Liver (tissue), 3 donors: ENCODE results near the gene UGT1A5.

Source experiments
- ATF3 ChIP-seq: IDR thresholded peaks from 2 replicates; pipeline ENCODE4 v1.6.1; 2016; ENCODE audit warnings: antibody characterized with exemption
- MAX ChIP-seq: IDR thresholded peaks from 2 replicates; pipeline ENCODE4 v1.6.1; 2016; ENCODE audit warnings: antibody characterized with exemption
- NR2F2 ChIP-seq: IDR thresholded peaks from 2 replicates; pipeline ENCODE4 v1.6.1; 2016; ENCODE audit warnings: antibody characterized with exemption
- RAD21 ChIP-seq, 2 donors: IDR thresholded peaks; 2 replicates each; pipeline ENCODE4 v1.6.1; 2016; ENCODE audit warnings: antibody characterized with exemption in 2 of 2, mild to moderate bottlenecking in 2 of 2
- SP1 ChIP-seq: IDR thresholded peaks from 2 replicates; pipeline ENCODE4 v1.6.1; 2018; ENCODE audit warnings: antibody characterized with exemption, mild to moderate bottlenecking
- TAF1 ChIP-seq: conservative IDR thresholded peaks from 2 replicates; pipeline ENCODE4 v1.6.1; 2016; ENCODE audit warnings: antibody characterized with exemption, mild to moderate bottlenecking
- TF ChIP-seq, protein P1 (sequence below): IDR thresholded peaks from 2 replicates; pipeline ENCODE4 v1.6.1; 2016; ENCODE audit warnings: antibody characterized with exemption, mild to moderate bottlenecking
- TF ChIP-seq, protein P2 (sequence below): fragments of 150-350 bp; IDR thresholded peaks from 2 replicates; pipeline ENCODE4 v1.5.1; 2017; ENCODE audit warnings: improper control_type of control experiment, low read depth, low read length; ENCODE audit not compliant: missing input control
- donor health status: healthy.
- donor health status: healthy.

DNA sequence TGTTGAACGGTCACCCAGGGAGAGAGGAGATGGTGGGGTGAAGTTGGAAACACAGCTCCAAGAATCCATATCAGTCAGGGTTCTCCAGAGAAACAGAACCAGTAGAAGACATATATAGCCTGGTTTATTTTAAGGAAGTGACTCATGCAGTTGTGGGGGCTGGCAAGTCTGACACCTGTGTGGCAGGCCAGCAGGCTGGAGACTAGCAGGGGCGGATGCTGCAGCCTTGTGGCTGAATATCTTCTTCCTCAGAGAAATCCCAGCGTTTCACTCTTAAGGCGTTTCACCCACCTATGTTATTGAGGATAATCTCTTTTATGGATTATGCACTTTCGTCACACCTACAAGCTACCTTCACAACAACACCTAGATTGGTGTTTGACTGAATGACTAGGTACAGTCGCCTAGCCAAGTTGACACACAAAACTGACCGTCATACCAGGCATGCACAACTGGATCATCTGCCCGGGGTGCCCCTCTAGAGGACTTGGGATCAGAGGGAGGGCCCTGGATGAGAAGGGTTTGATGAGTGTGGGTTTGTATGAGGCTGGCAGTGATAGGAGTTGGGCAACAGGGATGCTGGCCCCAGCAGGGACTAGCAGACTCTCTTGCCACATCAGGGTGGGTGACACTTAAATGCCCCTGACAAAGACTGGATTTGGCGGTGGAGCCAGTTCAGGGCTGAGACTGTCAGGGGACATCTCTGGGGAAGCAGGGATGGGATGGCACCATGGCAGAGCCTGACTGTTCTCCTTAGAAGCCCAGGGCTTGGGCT, 88.8 kb downstream of the UGT1A5 start:
- TF ChIP-seq SP1 = no peak
- no peak for TF ChIP-seq NR2F2
- no peak for TF ChIP-seq RAD21 (IDR thresholded peaks at IDR 0.05)
- TF ChIP-seq, protein P1, sequence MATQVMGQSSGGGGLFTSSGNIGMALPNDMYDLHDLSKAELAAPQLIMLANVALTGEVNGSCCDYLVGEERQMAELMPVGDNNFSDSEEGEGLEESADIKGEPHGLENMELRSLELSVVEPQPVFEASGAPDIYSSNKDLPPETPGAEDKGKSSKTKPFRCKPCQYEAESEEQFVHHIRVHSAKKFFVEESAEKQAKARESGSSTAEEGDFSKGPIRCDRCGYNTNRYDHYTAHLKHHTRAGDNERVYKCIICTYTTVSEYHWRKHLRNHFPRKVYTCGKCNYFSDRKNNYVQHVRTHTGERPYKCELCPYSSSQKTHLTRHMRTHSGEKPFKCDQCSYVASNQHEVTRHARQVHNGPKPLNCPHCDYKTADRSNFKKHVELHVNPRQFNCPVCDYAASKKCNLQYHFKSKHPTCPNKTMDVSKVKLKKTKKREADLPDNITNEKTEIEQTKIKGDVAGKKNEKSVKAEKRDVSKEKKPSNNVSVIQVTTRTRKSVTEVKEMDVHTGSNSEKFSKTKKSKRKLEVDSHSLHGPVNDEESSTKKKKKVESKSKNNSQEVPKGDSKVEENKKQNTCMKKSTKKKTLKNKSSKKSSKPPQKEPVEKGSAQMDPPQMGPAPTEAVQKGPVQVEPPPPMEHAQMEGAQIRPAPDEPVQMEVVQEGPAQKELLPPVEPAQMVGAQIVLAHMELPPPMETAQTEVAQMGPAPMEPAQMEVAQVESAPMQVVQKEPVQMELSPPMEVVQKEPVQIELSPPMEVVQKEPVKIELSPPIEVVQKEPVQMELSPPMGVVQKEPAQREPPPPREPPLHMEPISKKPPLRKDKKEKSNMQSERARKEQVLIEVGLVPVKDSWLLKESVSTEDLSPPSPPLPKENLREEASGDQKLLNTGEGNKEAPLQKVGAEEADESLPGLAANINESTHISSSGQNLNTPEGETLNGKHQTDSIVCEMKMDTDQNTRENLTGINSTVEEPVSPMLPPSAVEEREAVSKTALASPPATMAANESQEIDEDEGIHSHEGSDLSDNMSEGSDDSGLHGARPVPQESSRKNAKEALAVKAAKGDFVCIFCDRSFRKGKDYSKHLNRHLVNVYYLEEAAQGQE = no peak
- TF ChIP-seq, protein P2, sequence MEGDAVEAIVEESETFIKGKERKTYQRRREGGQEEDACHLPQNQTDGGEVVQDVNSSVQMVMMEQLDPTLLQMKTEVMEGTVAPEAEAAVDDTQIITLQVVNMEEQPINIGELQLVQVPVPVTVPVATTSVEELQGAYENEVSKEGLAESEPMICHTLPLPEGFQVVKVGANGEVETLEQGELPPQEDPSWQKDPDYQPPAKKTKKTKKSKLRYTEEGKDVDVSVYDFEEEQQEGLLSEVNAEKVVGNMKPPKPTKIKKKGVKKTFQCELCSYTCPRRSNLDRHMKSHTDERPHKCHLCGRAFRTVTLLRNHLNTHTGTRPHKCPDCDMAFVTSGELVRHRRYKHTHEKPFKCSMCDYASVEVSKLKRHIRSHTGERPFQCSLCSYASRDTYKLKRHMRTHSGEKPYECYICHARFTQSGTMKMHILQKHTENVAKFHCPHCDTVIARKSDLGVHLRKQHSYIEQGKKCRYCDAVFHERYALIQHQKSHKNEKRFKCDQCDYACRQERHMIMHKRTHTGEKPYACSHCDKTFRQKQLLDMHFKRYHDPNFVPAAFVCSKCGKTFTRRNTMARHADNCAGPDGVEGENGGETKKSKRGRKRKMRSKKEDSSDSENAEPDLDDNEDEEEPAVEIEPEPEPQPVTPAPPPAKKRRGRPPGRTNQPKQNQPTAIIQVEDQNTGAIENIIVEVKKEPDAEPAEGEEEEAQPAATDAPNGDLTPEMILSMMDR = no peak
- TF ChIP-seq ATF3 = no peak
- no peak for TF ChIP-seq TAF1
- TF ChIP-seq MAX = no peak
